ENCODE data around the gene ZNF770. TPM values are rescaled to one million over a fixed set of nuclear protein-coding genes. Genes with fewer than 3 reads are reported as not detected.
A peak's percentile ranks its signal among the peaks of the same experiment; 100 is the strongest.

ZNF770 gene
- total RNA-seq, 1 donor from 2014 or later: 28.2 TPM

- Histone ChIP-seq H3K4me1 (peaks cover 11% of the 10 kb centered on the region), H3K36me3 (no peaks in the 10 kb centered on the region), H3K27me3 (no peaks in the 10 kb centered on the region), H3K27ac (no peak overlapping the region), H3K9me3 (no peaks in the 10 kb centered on the region), H3K4me3 (no peak overlapping the region)
- intact Hi-C loops (cut with DNase I): no loop called here
- no peak for DNase-seq (ENCODE audit: extremely low spot score in 2 of 2)
- TF ChIP-seq POLR2A (IDR thresholded peaks at IDR 0.05): no peak
- TF ChIP-seq CTCF (IDR thresholded peaks at IDR 0.05): no peak
- TF ChIP-seq POLR2AphosphoS5 (IDR thresholded peaks at IDR 0.05; ENCODE audit: insufficient read depth in 1 of 2, low read depth in 1 of 2): no peak
These were observed 5.3 kb upstream of the ZNF770 start for GRCh38 chr15:34993412-34993811.

GRCh38 chr15:34987609-34988026 is 469 bp downstream of the ZNF770 start:
- Histone ChIP-seq H3K4me3 (peak overlapping the region; percentile 84 to 93), H3K36me3 (peaks cover 0 to 6% of the 10 kb centered on the region in 2 donors), H3K27ac (peak overlapping the region; percentile 98), H3K9me3 (no peaks in the 10 kb centered on the region), H3K4me1 (peaks cover 45% of the 10 kb centered on the region), H3K27me3 (no peaks in the 10 kb centered on the region)
- TF ChIP-seq CTCF (IDR thresholded peaks at IDR 0.05): no peak
- no peak for TF ChIP-seq POLR2AphosphoS5 (IDR thresholded peaks at IDR 0.05; ENCODE audit: insufficient read depth in 1 of 2, low read depth in 1 of 2)
- no peak for TF ChIP-seq POLR2A (IDR thresholded peaks at IDR 0.05)
- intact Hi-C loops (cut with DNase I): no loop called here
- no peak for DNase-seq (ENCODE audit: extremely low spot score in 2 of 2)

GRCh38 chr15:34986771-34987480 is 1.2 kb downstream of the ZNF770 start:
- Histone ChIP-seq H3K36me3 (peaks cover 0 to 13% of the 10 kb centered on the region in 2 donors), H3K9me3 (no peaks in the 10 kb centered on the region), H3K27ac (peak overlapping the region; percentile 98), H3K4me1 (peaks cover 45% of the 10 kb centered on the region), H3K27me3 (no peaks in the 10 kb centered on the region), H3K4me3 (peak overlapping the region; percentile 84 to 93)
- TF ChIP-seq POLR2AphosphoS5 (IDR thresholded peaks at IDR 0.05; ENCODE audit: insufficient read depth in 1 of 2, low read depth in 1 of 2) (no peak), CTCF (IDR thresholded peaks at IDR 0.05) (no peak), POLR2A (IDR thresholded peaks at IDR 0.05) (no peak)
- DNase-seq (ENCODE audit: extremely low spot score in 2 of 2): no peak
- intact Hi-C loops (cut with DNase I): no loop called here

GRCh38 chr15:34986326-34986725 is 1.8 kb downstream of the ZNF770 start:
- Histone ChIP-seq H3K4me1 (peaks cover 45% of the 10 kb centered on the region), H3K9me3 (no peaks in the 10 kb centered on the region), H3K4me3 (peak overlapping the region; percentile 84 to 93), H3K36me3 (peaks cover 0 to 14% of the 10 kb centered on the region in 2 donors), H3K27ac (no peak overlapping the region), H3K27me3 (no peaks in the 10 kb centered on the region)
- intact Hi-C loops (cut with DNase I): no loop called here
- no peak for DNase-seq (ENCODE audit: extremely low spot score in 2 of 2)
- TF ChIP-seq CTCF (IDR thresholded peaks at IDR 0.05) (no peak), POLR2AphosphoS5 (IDR thresholded peaks at IDR 0.05; ENCODE audit: insufficient read depth in 1 of 2, low read depth in 1 of 2) (no peak), POLR2A (IDR thresholded peaks at IDR 0.05) (no peak)

Measured in vagina (tissue), 2 donors.